Endothelial cell of umbilical vein (primary cell): ENCODE results near the gene UBAC1. TPM values are rescaled to one million over a fixed set of nuclear protein-coding genes. Genes with fewer than 3 reads are reported as not detected.

Experiments used
- BruUV-seq: library from RNA; stranded (reverse); fragments of 400-500 nt; replicated peaks from 2 replicates; lab custom pipeline; 2021; lab: Mats Ljungman, UMichigan
- CTCF ChIA-PET: fragments of 300-600, 350-600 bp; sonication (Branson Sonifier 250); formaldehyde crosslinking; loops from one replicate; lab custom pipeline; 2021; ENCODE audit warnings: antibody characterized with exemption, inconsistent platforms; lab: Charles Lee
- POLR2A ChIA-PET: fragments of 300-600, 350-600 bp; sonication (Branson Sonifier 250); formaldehyde crosslinking; loops from one replicate; lab custom pipeline; 2021; ENCODE audit warnings: antibody characterized with exemption, inconsistent platforms; lab: Charles Lee
- DNase-seq: peaks from one replicate; pipeline ENCODE4 v3.0.0-alpha.2; 2011; ENCODE audit warnings: low read depth, low spot score
- FAIRE-seq: peaks from 2 replicates; lab custom pipeline; 2011; peaks lifted over from hg19 to GRCh38; lab: Jason Lieb, UNC
- H2AFZ ChIP-seq: 2 replicates; pipeline ENCODE4 v1.6.0; 2012; ENCODE audit warnings: low read depth, low read length, control low read depth, inconsistent platforms
- H3K27ac ChIP-seq: 2 replicates; pipeline ENCODE4 v1.5.1; 2011; ENCODE audit warnings: low read depth, mild to moderate bottlenecking, control low read depth, low read length, moderate library complexity; ENCODE audit not compliant: insufficient read depth
- H3K27me3 ChIP-seq, 2 experiments: 2 replicates each; pipeline versions ENCODE4 v1.6.0 to v1.6.1; 2011; ENCODE audit warnings: low read length in 2 of 2, mixed read lengths in 1 of 2; ENCODE audit not compliant: control insufficient read depth in 2 of 2, insufficient read depth in 2 of 2
- H3K36me3 ChIP-seq, 2 experiments: 2 replicates in 1 of 2; 3 replicates in 1 of 2; pipeline ENCODE4 v1.5.1; 2011; ENCODE audit warnings: low read length in 2 of 2, mild to moderate bottlenecking in 1 of 2, moderate library complexity in 1 of 2; ENCODE audit not compliant: control insufficient read depth in 2 of 2, insufficient read depth in 2 of 2; ENCODE audit errors: extremely low read depth in 1 of 2
- H3K4me1 ChIP-seq: 3 replicates; pipeline ENCODE4 v1.5.1; 2011; ENCODE audit warnings: mild to moderate bottlenecking, low read length; ENCODE audit not compliant: control insufficient read depth, insufficient read depth; ENCODE audit errors: extremely low read depth
- H3K4me2 ChIP-seq: 2 replicates; pipeline ENCODE4 v1.6.1; 2011; ENCODE audit warnings: low read length, control low read depth, mixed read lengths; ENCODE audit not compliant: insufficient read depth
- H3K4me3 ChIP-seq, 3 experiments: fragments of 200-600 bp in 1 of 3; sonication (generic), shearing (Covaris generic) in 1 of 3; replicated peaks in 1 of 3; 2 replicates each; pipeline ENCODE4 v1.5.1; 2011 to 2016; ENCODE audit warnings: control low read depth in 3 of 3, low read length in 3 of 3, mild to moderate bottlenecking in 2 of 3, inconsistent platforms in 1 of 3, low read depth in 1 of 3, moderate library complexity in 1 of 3; ENCODE audit not compliant: insufficient read depth in 1 of 3
- H3K79me2 ChIP-seq: 2 replicates; pipeline ENCODE4 v1.6.0; 2012; ENCODE audit warnings: low read length, inconsistent platforms; ENCODE audit not compliant: control insufficient read depth, insufficient read depth
- H3K9ac ChIP-seq: replicated peaks from 2 replicates; pipeline ENCODE3; 2011; ENCODE audit warnings: low read length, control low read depth; ENCODE audit not compliant: insufficient read depth; ENCODE audit errors: extremely low read depth
- H3K9me1 ChIP-seq: replicated peaks from 3 replicates; pipeline ENCODE4 v1.6.0; 2011; ENCODE audit warnings: mild to moderate bottlenecking, low read length; ENCODE audit not compliant: control insufficient read depth, insufficient read depth; ENCODE audit errors: extremely low read depth
- H3K9me3 ChIP-seq: replicated peaks from 2 replicates; pipeline ENCODE4 v1.5.1; 2012; ENCODE audit warnings: low read length, inconsistent platforms; ENCODE audit not compliant: control insufficient read depth, insufficient read depth
- H4K20me1 ChIP-seq: replicated peaks from 2 replicates; pipeline ENCODE3; 2011; ENCODE audit warnings: mild to moderate bottlenecking, low read length; ENCODE audit not compliant: control insufficient read depth, insufficient read depth; ENCODE audit errors: extremely low read depth
- EZH2 ChIP-seq: IDR thresholded peaks from 2 replicates; pipeline ENCODE4 v1.6.1; 2012; ENCODE audit warnings: borderline replicate concordance, low read depth, mild to moderate bottlenecking, moderate library complexity, low read length, inconsistent platforms; ENCODE audit not compliant: severe bottlenecking
- FOS ChIP-seq: IDR thresholded peaks from 2 replicates; pipeline ENCODE4 v1.6.1; 2011; ENCODE audit warnings: mild to moderate bottlenecking, low read length, moderate library complexity, borderline replicate concordance; ENCODE audit not compliant: insufficient read depth
- GATA2 ChIP-seq: IDR thresholded peaks from 2 replicates; pipeline ENCODE4 v1.7.0; 2011; ENCODE audit warnings: low read depth, mild to moderate bottlenecking, moderate library complexity, mixed read lengths, low read length; ENCODE audit not compliant: insufficient read length, insufficient read depth
- JUN ChIP-seq: IDR thresholded peaks from 2 replicates; pipeline ENCODE4 v1.6.1; 2011; ENCODE audit warnings: borderline replicate concordance, low read depth; ENCODE audit not compliant: insufficient read length, insufficient read depth
- MYC ChIP-seq: IDR thresholded peaks from one replicate; pipeline ENCODE4 v1.6.1; 2011; ENCODE audit warnings: mild to moderate bottlenecking, low read depth, low read length
- POLR2A ChIP-seq: IDR thresholded peaks from 2 replicates; pipeline ENCODE4 v1.6.1; 2012; ENCODE audit warnings: low read depth, mild to moderate bottlenecking, control low read depth, low read length
- POLR2AphosphoS5 ChIP-seq: IDR thresholded peaks from 2 replicates; pipeline ENCODE4 v1.6.1; 2012; ENCODE audit warnings: low read depth, mild to moderate bottlenecking, control low read depth, low read length, moderate library complexity; ENCODE audit not compliant: insufficient read depth
- dilution Hi-C: fragments of 300-500 bp; cut with MboI; formaldehyde crosslinking; loops from one replicate; pipeline ENCODE4 v1.15.0; 2019; ENCODE audit warnings: low sequenced_read_pairs; ENCODE audit not compliant: extremely low pct_ligation_motif_present
- intact Hi-C: fragments of 100-400 bp; cut with micrococcal nuclease; formaldehyde crosslinking; loops from one replicate; pipeline ENCODE4 v1.10.0; 2022
- polyA plus RNA-seq, 4 experiments: library from polyadenylated mRNA; depleted of rRNA in 3 of 4; stranded (reverse) in 3 of 4; unstranded in 1 of 4; fragments of >200 nt; gene quantifications; 2 replicates each; pipeline versions ENCODE4 v1.2.1 to v1.2.3, GENCODE V29; 2011 to 2012; ENCODE audit warnings: missing spikeins in 1 of 4
- total RNA-seq: library from RNA; stranded (reverse); gene quantifications from 2 replicates; pipeline ENCODE4 v1.2.3, GENCODE V29; 2021
- TF ChIP-seq, protein P1 (sequence below): IDR thresholded peaks from 2 replicates; pipeline ENCODE4 v1.6.1; 2011; ENCODE audit not compliant: insufficient read depth, insufficient read length
- TF ChIP-seq, protein P2 (sequence below), 2 donors: IDR thresholded peaks; 1 replicate in 1 of 2; 2 replicates in 1 of 2; pipeline ENCODE4 v1.5.1; 2011; ENCODE audit warnings: low read length in 2 of 2, mild to moderate bottlenecking in 2 of 2, moderate library complexity in 2 of 2, control low read depth in 1 of 2, inconsistent platforms in 1 of 2, low read depth in 1 of 2; ENCODE audit not compliant: insufficient read depth in 1 of 2; ENCODE audit errors: extremely low read depth in 1 of 2

The UBAC1 gene
- total and polyA plus RNA-seq, 2 donors (not counting 3 experiments of a cell fraction or from before 2014, with no cell fraction given), result 39.5 to 56.7 TPM

DNA sequence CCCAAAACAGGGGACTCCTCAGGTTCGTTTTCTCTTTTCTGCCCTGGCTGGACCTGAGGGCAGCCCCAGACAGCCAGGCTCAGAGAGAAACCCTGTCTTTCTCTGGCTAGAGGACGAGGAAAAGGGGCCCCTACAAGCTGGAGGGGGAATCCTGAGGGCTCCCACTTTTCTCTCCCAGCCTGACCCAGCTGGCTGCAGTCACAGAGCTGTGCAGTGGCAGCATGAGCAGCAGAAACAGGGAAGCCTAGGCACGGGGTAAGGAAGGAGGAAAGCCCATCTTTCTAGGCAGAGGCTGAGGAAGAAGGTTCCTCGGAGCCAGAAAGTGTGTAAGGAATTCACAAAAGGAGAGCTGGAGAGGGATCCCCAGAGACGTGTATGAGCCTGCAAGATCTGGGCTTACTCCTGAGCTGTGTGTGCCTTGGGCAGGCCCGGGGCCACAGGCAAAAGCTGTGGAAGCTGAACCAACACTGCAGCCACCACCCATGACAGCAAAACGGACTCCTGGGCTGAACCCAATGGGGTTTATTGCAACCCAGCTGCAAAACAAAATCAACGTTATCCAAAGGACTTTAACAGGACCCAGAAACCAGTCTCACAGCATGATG is 70.0 kb downstream of the UBAC1 start:
- no peak overlapping the region for H3K4me2 ChIP-seq
- FAIRE-seq, result no peak
- POLR2A ChIA-PET, result no interaction called here
- DNase-seq, result no peak
- intact Hi-C loops (no loop called here), dilution Hi-C loops (no loop called here)
- no TSS peak for BruUV-seq
- H3K4me1 ChIP-seq, result peaks cover 15% of the 10 kb centered on the region
- peaks cover 98% of the 10 kb centered on the region for H3K79me2 ChIP-seq
- H3K9ac ChIP-seq, result no peak overlapping the region
- no peak overlapping the region for H3K4me3 ChIP-seq
- H4K20me1 ChIP-seq, result peaks cover 8% of the 10 kb centered on the region
- no peaks in the 10 kb centered on the region for H3K36me3 ChIP-seq
- no peak overlapping the region for H2AFZ ChIP-seq
- no peaks in the 10 kb centered on the region for H3K9me1 ChIP-seq
- TF ChIP-seq POLR2AphosphoS5, result no peak
- TF ChIP-seq MYC, result no peak
- TF ChIP-seq GATA2, result no peak
- no peak for TF ChIP-seq EZH2
- TF ChIP-seq FOS, result no peak
- no peak for TF ChIP-seq JUN
- TF ChIP-seq, protein P1, sequence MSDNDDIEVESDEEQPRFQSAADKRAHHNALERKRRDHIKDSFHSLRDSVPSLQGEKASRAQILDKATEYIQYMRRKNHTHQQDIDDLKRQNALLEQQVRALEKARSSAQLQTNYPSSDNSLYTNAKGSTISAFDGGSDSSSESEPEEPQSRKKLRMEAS, result no peak
- TF ChIP-seq, protein P2, sequence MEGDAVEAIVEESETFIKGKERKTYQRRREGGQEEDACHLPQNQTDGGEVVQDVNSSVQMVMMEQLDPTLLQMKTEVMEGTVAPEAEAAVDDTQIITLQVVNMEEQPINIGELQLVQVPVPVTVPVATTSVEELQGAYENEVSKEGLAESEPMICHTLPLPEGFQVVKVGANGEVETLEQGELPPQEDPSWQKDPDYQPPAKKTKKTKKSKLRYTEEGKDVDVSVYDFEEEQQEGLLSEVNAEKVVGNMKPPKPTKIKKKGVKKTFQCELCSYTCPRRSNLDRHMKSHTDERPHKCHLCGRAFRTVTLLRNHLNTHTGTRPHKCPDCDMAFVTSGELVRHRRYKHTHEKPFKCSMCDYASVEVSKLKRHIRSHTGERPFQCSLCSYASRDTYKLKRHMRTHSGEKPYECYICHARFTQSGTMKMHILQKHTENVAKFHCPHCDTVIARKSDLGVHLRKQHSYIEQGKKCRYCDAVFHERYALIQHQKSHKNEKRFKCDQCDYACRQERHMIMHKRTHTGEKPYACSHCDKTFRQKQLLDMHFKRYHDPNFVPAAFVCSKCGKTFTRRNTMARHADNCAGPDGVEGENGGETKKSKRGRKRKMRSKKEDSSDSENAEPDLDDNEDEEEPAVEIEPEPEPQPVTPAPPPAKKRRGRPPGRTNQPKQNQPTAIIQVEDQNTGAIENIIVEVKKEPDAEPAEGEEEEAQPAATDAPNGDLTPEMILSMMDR (IDR thresholded peaks at IDR 0.05; ENCODE audit: extremely low read depth in 1 of 2, insufficient read depth in 1 of 2, low read depth in 1 of 2, low read length in 2 of 2), result no peak
- TF ChIP-seq POLR2A, result no peak
- CTCF ChIA-PET, result interaction anchor here (1.0 kb wide), 1 partner anchor 23 kb away, joined by 3 read pairs; no protein-coding TSS in a partner anchor
- H3K27ac ChIP-seq, result no peak overlapping the region
- no peaks in the 10 kb centered on the region for H3K27me3 ChIP-seq
- no peaks in the 10 kb centered on the region for H3K9me3 ChIP-seq
